Progenitor cell of endocrine pancreas (in vitro differentiated cells): ENCODE data around the gene PCDHGC3. TPM values are rescaled to one million over a fixed set of nuclear protein-coding genes. Genes with fewer than 3 reads are reported as not detected.
A peak's percentile ranks its signal among the peaks of the same experiment; 100 is the strongest.

Source experiments
- DNase-seq: peaks from one replicate; pipeline ENCODE4 v3.0.0; 2021; ENCODE audit warnings: low spot score; ENCODE audit not compliant: unreplicated experiment
- H3K27ac Mint-ChIP-seq: 2 replicates; pipeline ENCODE4 v1.8.0; 2021; ENCODE audit warnings: mild to moderate bottlenecking, moderate library complexity, mixed read lengths
- H3K27me3 Mint-ChIP-seq: 2 replicates; pipeline ENCODE4 v1.8.0; 2021; ENCODE audit warnings: mixed read lengths
- H3K36me3 Mint-ChIP-seq: 2 replicates; pipeline ENCODE4 v1.8.0; 2022; ENCODE audit warnings: mixed read lengths; ENCODE audit not compliant: insufficient read depth
- H3K4me1 Mint-ChIP-seq: 2 replicates; pipeline ENCODE4 v1.8.0; 2021; ENCODE audit warnings: low read depth, mixed read lengths
- H3K4me3 Mint-ChIP-seq: 2 replicates; pipeline ENCODE4 v1.8.0; 2021; ENCODE audit warnings: low read depth, mild to moderate bottlenecking, moderate library complexity, mixed read lengths
- H3K9me3 Mint-ChIP-seq: 2 replicates; pipeline ENCODE4 v1.8.0; 2021; ENCODE audit warnings: low read depth, mixed read lengths
- total RNA-seq: library from RNA; stranded (reverse); gene quantifications from 2 replicates; pipeline ENCODE4 v1.2.1, GENCODE V29; 2021
- TF ChIP-seq, protein P1 (sequence below): fragments of 200-600 bp; sonication (generic); IDR thresholded peaks from one replicate; pipeline ENCODE4 v1.5.0; 2021; ENCODE audit warnings: antibody characterized with exemption, mild to moderate bottlenecking; ENCODE audit not compliant: unreplicated experiment

Gene PCDHGC3
- total RNA-seq, 1 donor from 2014 or later: 29.7 TPM

DNA sequence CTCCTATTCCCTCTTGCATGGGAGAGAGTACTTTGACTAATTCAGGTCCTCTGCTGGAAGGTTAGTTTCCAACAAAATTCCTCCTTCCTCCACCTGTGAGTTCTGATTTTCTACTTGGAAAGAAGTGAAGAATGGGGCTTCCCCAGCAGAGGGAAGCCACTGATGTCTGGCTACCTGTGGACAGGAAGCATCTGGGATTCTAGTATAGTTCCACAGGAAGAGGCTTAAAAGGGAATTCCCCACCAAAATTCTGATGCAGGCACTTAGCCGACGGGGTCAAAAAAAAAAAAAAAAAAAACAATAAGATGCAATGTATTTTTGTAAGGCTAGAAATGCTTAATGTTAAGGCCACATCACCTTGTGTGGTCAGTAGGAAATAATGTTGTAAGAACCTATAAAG is 46.5 kb downstream of the PCDHGC3 start:
- H3K27ac Mint-ChIP-seq: no peak overlapping the region
- no peaks in the 10 kb centered on the region for H3K9me3 Mint-ChIP-seq
- TF ChIP-seq, protein P1, sequence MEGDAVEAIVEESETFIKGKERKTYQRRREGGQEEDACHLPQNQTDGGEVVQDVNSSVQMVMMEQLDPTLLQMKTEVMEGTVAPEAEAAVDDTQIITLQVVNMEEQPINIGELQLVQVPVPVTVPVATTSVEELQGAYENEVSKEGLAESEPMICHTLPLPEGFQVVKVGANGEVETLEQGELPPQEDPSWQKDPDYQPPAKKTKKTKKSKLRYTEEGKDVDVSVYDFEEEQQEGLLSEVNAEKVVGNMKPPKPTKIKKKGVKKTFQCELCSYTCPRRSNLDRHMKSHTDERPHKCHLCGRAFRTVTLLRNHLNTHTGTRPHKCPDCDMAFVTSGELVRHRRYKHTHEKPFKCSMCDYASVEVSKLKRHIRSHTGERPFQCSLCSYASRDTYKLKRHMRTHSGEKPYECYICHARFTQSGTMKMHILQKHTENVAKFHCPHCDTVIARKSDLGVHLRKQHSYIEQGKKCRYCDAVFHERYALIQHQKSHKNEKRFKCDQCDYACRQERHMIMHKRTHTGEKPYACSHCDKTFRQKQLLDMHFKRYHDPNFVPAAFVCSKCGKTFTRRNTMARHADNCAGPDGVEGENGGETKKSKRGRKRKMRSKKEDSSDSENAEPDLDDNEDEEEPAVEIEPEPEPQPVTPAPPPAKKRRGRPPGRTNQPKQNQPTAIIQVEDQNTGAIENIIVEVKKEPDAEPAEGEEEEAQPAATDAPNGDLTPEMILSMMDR: no peak
- no peaks in the 10 kb centered on the region for H3K27me3 Mint-ChIP-seq
- H3K4me3 Mint-ChIP-seq: no peak overlapping the region
- H3K4me1 Mint-ChIP-seq: peaks cover 20% of the 10 kb centered on the region
- H3K36me3 Mint-ChIP-seq: peaks cover 27% of the 10 kb centered on the region
- no peak for DNase-seq

DNA sequence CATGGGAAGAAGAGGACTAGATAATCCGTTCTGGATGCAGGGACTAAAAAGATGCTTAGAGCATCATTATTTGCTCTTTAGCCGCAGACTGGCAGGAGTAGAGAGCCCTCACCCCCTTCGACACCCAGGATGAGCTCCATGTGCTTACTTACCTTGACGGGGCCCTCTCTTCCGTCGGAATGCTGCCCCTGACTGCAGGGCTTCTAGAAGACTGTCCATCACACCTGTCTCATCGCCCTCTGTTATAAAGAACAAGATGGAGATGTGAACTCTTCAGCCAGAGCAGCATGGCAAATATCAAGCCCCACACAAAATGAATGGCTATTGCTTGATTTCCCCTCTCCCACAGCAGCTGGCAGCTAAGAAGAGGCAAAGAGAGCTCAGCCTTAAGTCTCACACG is 48.2 kb downstream of the PCDHGC3 start:
- Mint-ChIP-seq H3K4me1 (peaks cover 20% of the 10 kb centered on the region), H3K36me3 (peaks cover 35% of the 10 kb centered on the region), H3K4me3 (no peak overlapping the region)

DNA sequence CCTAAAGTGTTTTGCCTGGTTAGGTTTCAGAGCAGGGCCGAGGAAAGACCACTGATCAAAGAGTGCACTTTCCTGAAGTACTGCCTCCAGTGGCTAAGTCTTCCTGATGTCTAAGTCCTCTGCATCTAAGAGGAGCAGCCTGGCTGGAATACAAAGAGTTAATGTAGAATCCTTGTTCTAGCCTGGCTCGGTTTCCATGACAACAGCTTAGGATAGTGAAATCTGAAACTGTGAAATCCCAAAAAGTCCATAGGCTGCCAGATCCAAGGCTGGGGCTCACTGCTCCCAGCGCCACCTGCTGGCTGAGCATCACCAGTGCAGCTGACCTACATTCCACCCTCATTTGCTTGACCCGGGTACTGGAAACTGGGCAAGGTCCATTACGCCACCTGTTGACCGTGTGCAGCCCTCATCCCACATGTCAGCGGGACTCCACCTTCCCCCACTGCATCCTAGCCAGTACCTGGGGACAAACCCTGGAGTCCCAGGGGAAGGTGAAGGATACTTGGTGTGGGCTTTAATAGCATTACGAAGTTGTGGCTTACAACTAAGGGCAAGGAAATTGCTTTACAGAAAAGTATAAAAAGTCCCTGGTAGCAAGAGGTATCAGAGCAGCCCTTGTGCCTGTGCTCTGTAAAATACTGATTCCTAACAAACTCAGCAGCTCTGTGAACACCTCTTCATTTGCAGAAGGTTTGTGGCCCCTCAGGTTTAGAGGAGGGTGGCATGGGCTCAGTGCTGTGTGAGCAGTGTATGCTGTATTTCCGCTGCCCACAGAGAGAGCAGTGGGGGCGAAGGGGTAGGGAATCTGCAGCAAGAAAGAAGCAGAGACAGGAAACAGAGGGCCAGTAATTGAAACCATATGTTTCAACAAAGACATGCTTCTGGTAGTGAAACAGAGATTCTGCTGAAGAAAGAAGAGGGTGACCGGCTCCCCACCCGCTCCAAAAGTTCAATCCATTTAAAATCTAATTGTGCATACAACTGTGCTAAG is 49.1 kb downstream of the PCDHGC3 start:
- Mint-ChIP-seq H3K36me3 (peaks cover 30% of the 10 kb centered on the region), H3K27me3 (no peaks in the 10 kb centered on the region), H3K9me3 (no peaks in the 10 kb centered on the region), H3K27ac (peak overlapping the region; percentile 92), H3K4me3 (no peak overlapping the region), H3K4me1 (peaks cover 20% of the 10 kb centered on the region)
- peak; percentile 77 for DNase-seq
- TF ChIP-seq, protein P1: peak; percentile 100

More for the DNA sequence above, 48.2 kb downstream of the PCDHGC3 start:
- no peak for DNase-seq
- TF ChIP-seq, protein P1: no peak
- H3K27me3 Mint-ChIP-seq: no peaks in the 10 kb centered on the region
- no peaks in the 10 kb centered on the region for H3K9me3 Mint-ChIP-seq
- H3K27ac Mint-ChIP-seq: peak overlapping the region; percentile 92

- peaks cover 28% of the 10 kb centered on the region for H3K36me3 Mint-ChIP-seq
- H3K4me1 Mint-ChIP-seq: peaks cover 20% of the 10 kb centered on the region
- H3K27ac Mint-ChIP-seq: peak overlapping the region; percentile 92
- TF ChIP-seq, protein P1: no peak
- H3K4me3 Mint-ChIP-seq: no peak overlapping the region
- H3K27me3 Mint-ChIP-seq: no peaks in the 10 kb centered on the region
- no peak for DNase-seq
- H3K9me3 Mint-ChIP-seq: no peaks in the 10 kb centered on the region
Measured at GRCh38 chr5:141525653-141526052, 49.9 kb downstream of the PCDHGC3 start.

DNA sequence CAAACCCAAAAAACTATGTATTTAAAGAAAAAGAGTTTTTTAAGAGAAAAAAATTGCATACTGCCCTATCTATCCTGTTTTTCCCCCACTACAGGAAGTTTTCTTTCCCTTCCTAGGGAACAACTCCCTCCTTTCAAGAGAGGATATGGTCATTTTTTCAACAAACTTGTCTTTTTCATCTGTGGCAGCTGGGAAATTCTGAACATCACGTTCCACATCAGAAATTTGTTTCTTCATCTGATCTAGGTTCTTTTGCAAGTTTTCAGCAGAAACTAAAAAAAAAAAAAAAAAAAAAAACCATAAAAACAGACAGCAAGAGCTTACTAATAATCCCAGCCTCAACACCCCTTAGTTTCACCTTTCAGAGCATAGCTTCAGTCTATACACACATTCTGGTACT is 51.7 kb downstream of the PCDHGC3 start:
- H3K36me3 Mint-ChIP-seq: peaks cover 25% of the 10 kb centered on the region
- no peak overlapping the region for H3K27ac Mint-ChIP-seq
- H3K27me3 Mint-ChIP-seq: no peaks in the 10 kb centered on the region
- peaks cover 18% of the 10 kb centered on the region for H3K4me1 Mint-ChIP-seq
- TF ChIP-seq, protein P1: no peak
- no peak for DNase-seq
- no peaks in the 10 kb centered on the region for H3K9me3 Mint-ChIP-seq
- no peak overlapping the region for H3K4me3 Mint-ChIP-seq

Other genes with a start within 250 kb of the PCDHGC3 start
- gene PCDHB15, start 230.6 kb upstream of the PCDHGC3 start, total RNA-seq: 8.3 and 9.5 TPM in 2 replicates
- gene SLC25A2, start 171.9 kb upstream of the PCDHGC3 start, total RNA-seq: 1.1 and 1.2 TPM in 2 replicates
- gene TAF7, start 155.2 kb upstream of the PCDHGC3 start, total RNA-seq: 90.9 and 95.6 TPM in 2 replicates
- gene PCDHGA1, start 145.5 kb upstream of the PCDHGC3 start, total RNA-seq: 1.1 and 1.3 TPM in 2 replicates
- gene PCDHGA2, start 137.2 kb upstream of the PCDHGC3 start, total RNA-seq: 0.72 and 1.1 TPM in 2 replicates
- 0.80 and 0.81 TPM in 2 replicates for gene PCDHGA3, start 132.1 kb upstream of the PCDHGC3 start, total RNA-seq
- 2.3 TPM in 2 replicates for gene PCDHGB1, start 125.9 kb upstream of the PCDHGC3 start, total RNA-seq
- 0.96 and 1.2 TPM in 2 replicates for gene PCDHGA4, start 120.9 kb upstream of the PCDHGC3 start, total RNA-seq
- gene PCDHGB2, start 116.0 kb upstream of the PCDHGC3 start, total RNA-seq: 0.80 and 0.89 TPM in 2 replicates
- gene PCDHGA5, start 111.8 kb upstream of the PCDHGC3 start, total RNA-seq: 0.69 and 0.71 TPM in 2 replicates
- gene PCDHGB3, start 105.7 kb upstream of the PCDHGC3 start, total RNA-seq: 0.60 and 0.73 TPM in 2 replicates
- gene PCDHGA6, start 102.1 kb upstream of the PCDHGC3 start, total RNA-seq: 0.60 and 0.80 TPM in 2 replicates
- 0.41 and 0.49 TPM in 2 replicates for gene PCDHGA7, start 93.2 kb upstream of the PCDHGC3 start, total RNA-seq
- gene PCDHGB4, start 88.3 kb upstream of the PCDHGC3 start, total RNA-seq: 16.1 and 17.0 TPM in 2 replicates
- 1.5 and 1.9 TPM in 2 replicates for gene PCDHGA8, start 83.3 kb upstream of the PCDHGC3 start, total RNA-seq
- gene PCDHGB5, start 78.0 kb upstream of the PCDHGC3 start, total RNA-seq: 4.0 and 4.2 TPM in 2 replicates
- 1.5 and 1.8 TPM in 2 replicates for gene PCDHGA9, start 73.2 kb upstream of the PCDHGC3 start, total RNA-seq
- gene PCDHGB6, start 67.9 kb upstream of the PCDHGC3 start, total RNA-seq: 23.1 and 24.0 TPM in 2 replicates
- gene PCDHGA10, start 63.0 kb upstream of the PCDHGC3 start, total RNA-seq: 14.3 and 14.6 TPM in 2 replicates
- gene PCDHGB7, start 58.3 kb upstream of the PCDHGC3 start, total RNA-seq: 6.0 and 8.0 TPM in 2 replicates
- gene PCDHGA11, start 54.9 kb upstream of the PCDHGC3 start, total RNA-seq: 3.1 and 3.3 TPM in 2 replicates
- 2.9 and 3.2 TPM in 2 replicates for gene PCDHGA12, start 45.5 kb upstream of the PCDHGC3 start, total RNA-seq
- 3.0 and 3.8 TPM in 2 replicates for gene PCDHGC4, start 9.1 kb downstream of the PCDHGC3 start, total RNA-seq
- 1.2 and 1.3 TPM in 2 replicates for gene PCDHGC5, start 13.1 kb downstream of the PCDHGC3 start, total RNA-seq
- 63.5 and 74.3 TPM in 2 replicates for gene DIAPH1, start 143.0 kb downstream of the PCDHGC3 start, total RNA-seq
- 101 and 103 TPM in 2 replicates for gene HDAC3, start 160.9 kb downstream of the PCDHGC3 start, total RNA-seq
- gene RELL2, start 161.0 kb downstream of the PCDHGC3 start, total RNA-seq: 5.2 and 6.7 TPM in 2 replicates
- 27.7 and 30.7 TPM in 2 replicates for gene FCHSD1, start 175.5 kb downstream of the PCDHGC3 start, total RNA-seq
- gene ARAP3, start 206.3 kb downstream of the PCDHGC3 start, total RNA-seq: 6.2 and 6.4 TPM in 2 replicates